Pancreas (tissue), 10 donors: ENCODE data around the gene NUP93. TPM values are rescaled to one million over a fixed set of nuclear protein-coding genes. Genes with fewer than 3 reads are reported as not detected.

Experiments used
- ATAC-seq, 4 donors: fragments of 200-7000 bp; cut with Tn5 transposase; one replicate each; pipeline versions ENCODE4 v1.8.0 to v1.9.1; 2020; ENCODE audit warnings: mild to moderate bottlenecking in 4 of 4, moderate library complexity in 4 of 4
- DNase-seq, 6 donors: peaks; one replicate each; pipeline ENCODE4 v3.0.0-alpha.2; 2020
- FAIRE-seq: peaks from 2 replicates; lab custom pipeline; 2012; peaks lifted over from hg19 to GRCh38; lab: Jason Lieb, UNC
- H3K27ac ChIP-seq, 4 donors: fragments of 200-600 bp; sonication (generic); 1 replicate in 3 of 4; 2 replicates in 1 of 4; pipeline versions ENCODE4 v1.5.0 to v1.8.0; 2020
- H3K27me3 ChIP-seq, 4 donors: fragments of 200-600 bp; one replicate each; pipeline ENCODE4 v1.8.0; 2021
- H3K36me3 ChIP-seq, 3 donors: fragments of 200-600 bp; sonication (generic) in 1 of 3; one replicate each; pipeline versions ENCODE4 v1.5.0 to v1.8.0; 2020 to 2021
- H3K4me1 ChIP-seq, 3 donors: fragments of 200-600 bp; one replicate each; pipeline ENCODE4 v1.8.0; 2021
- H3K4me3 ChIP-seq, 4 donors: fragments of 200-600 bp; sonication (generic) in 2 of 4; one replicate each; pipeline versions ENCODE4 v1.5.0 to v1.8.0; 2020 to 2021
- H3K9me3 ChIP-seq, 4 donors: fragments of 200-600 bp; one replicate each; pipeline ENCODE4 v1.8.0; 2021
- CTCF ChIP-seq, 4 donors: fragments of 200-600 bp; sonication (generic) in 3 of 4; IDR thresholded peaks; one replicate each; pipeline versions ENCODE4 v1.5.0 to v1.8.0; 2021; ENCODE audit warnings: antibody characterized with exemption in 4 of 4
- WGBS, 2 donors: extraction: QIAGEN DNeasy Blood & Tissue Kit; methylation state at CpG; one replicate each; pipeline ENCODE4 v1.1.7; 2013; 5-methylcytosine and 5-hydroxymethylcytosine counted together
- intact Hi-C, 3 donors: fragments of 100-400 bp; cut with DNase I; formaldehyde crosslinking; loops; one replicate each; pipeline versions ENCODE4 v1.11.1 to v1.14.2; 2022
- polyA plus RNA-seq, 2 donors: library from polyadenylated mRNA; stranded (reverse); fragments of 200-250 nt; gene quantifications; one replicate each; pipeline ENCODE4 v1.2.3, GENCODE V29; 2013
- total RNA-seq, 6 donors: library from RNA; stranded (reverse); fragmentation: NEBNext Ultra II Directional in 4 of 6; extraction: Animal tissue kit (Norgen Biotek cat#: 25700) in 4 of 6; gene quantifications; one replicate each; pipeline versions ENCODE4 v1.2.1 to v1.2.4, GENCODE V29; 2021 to 2023
- donor health status: healthy with polysubstance abuse.
- donor health status: DM: no; HTN: no; CAD: no; lungs with moderate emphysema.
- donor health status: DM: no; HTN: no; CAD: no.
- donor health status: control.
- donor health status: control.
- donor health status: Bipolar disorder and iron deficiency.
- donor health status: DM: yes; HTN: yes; CAD: no.
- donor health status: DM: no; HTN: no; CAD: no.
- donor health status: DM: no; HTN: no; CAD: no.
- donor health status: DM: yes; HTN: yes; CAD: no.

The NUP93 gene
- total and polyA plus RNA-seq, 8 donors = 13.1 to 31.4 (median 21.2) TPM

- FAIRE-seq = no peak
These were observed 117.4 kb downstream of the NUP93 start for GRCh38 chr16:56847173-56847910.

GRCh38 chr16:56848029-56848936 lies 118.4 kb downstream of the NUP93 start:
- no peaks in the 10 kb centered on the region for H3K27me3 ChIP-seq
- peak overlapping the region; percentile 44 to 74 (median 68) for H3K27ac ChIP-seq
- no peak overlapping the region for H3K4me3 ChIP-seq
- H3K9me3 ChIP-seq = no peaks in the 10 kb centered on the region
- peaks cover 0 to 10% (median 0%) of the 10 kb centered on the region in 3 donors for H3K4me1 ChIP-seq
- no peaks in the 10 kb centered on the region for H3K36me3 ChIP-seq
- no peak for FAIRE-seq
- WGBS, 2 donors = 46 to 49% methylated on average over 11 of the region's 11 CpGs
- peak in 1 of 6 donors; percentile 47 for DNase-seq
- intact Hi-C loops = no loop called here
- no peak for TF ChIP-seq CTCF (IDR thresholded peaks at IDR 0.05)
- ATAC-seq = peak; percentile 41 to 75 (median 70)

More at GRCh38 chr16:56847173-56847910, 117.4 kb downstream of the NUP93 start:
- Histone ChIP-seq H3K4me3 (no peak overlapping the region), H3K9me3 (no peaks in the 10 kb centered on the region), H3K27ac (peak overlapping the region in 3 of 4 donors; percentile 39 to 74 (median 72)), H3K4me1 (peaks cover 0 to 10% (median 0%) of the 10 kb centered on the region in 3 donors), H3K36me3 (no peaks in the 10 kb centered on the region), H3K27me3 (no peaks in the 10 kb centered on the region)
- 80 to 83% methylated on average over 9 of the region's 9 CpGs for WGBS, 2 donors
- intact Hi-C loops = no loop called here
- ATAC-seq (no peak), DNase-seq (peak in 1 of 6 donors; percentile 27)
- no peak for TF ChIP-seq CTCF (IDR thresholded peaks at IDR 0.05)

- peak in 1 of 6 donors; percentile 30 for DNase-seq
These were observed 119.2 kb downstream of the NUP93 start for GRCh38 chr16:56848955-56849689.

More at GRCh38 chr16:56848955-56849689, 119.2 kb downstream of the NUP93 start:
- peak overlapping the region; percentile 44 to 74 (median 68) for H3K27ac ChIP-seq
- intact Hi-C loops = no loop called here
- ATAC-seq (peak; percentile 30 to 62 (median 46)), FAIRE-seq (no peak)
- no peaks in the 10 kb centered on the region for H3K9me3 ChIP-seq
- TF ChIP-seq CTCF (IDR thresholded peaks at IDR 0.05) = no peak
- H3K4me3 ChIP-seq = no peak overlapping the region
- no peaks in the 10 kb centered on the region for H3K27me3 ChIP-seq
- 17 to 21% methylated on average over 7 of the region's 7 CpGs for WGBS, 2 donors
- no peaks in the 10 kb centered on the region for H3K36me3 ChIP-seq
- peaks cover 0 to 10% (median 0%) of the 10 kb centered on the region in 3 donors for H3K4me1 ChIP-seq
